Heart right ventricle (tissue), 16 donors: ENCODE data around the gene TRMT5. TPM values are rescaled to one million over a fixed set of nuclear protein-coding genes. Genes with fewer than 3 reads are reported as not detected.

ENCODE experiments used
- ATAC-seq, 8 donors: fragments of 200-7000 bp; cut with Tn5 transposase; one replicate each; pipeline ENCODE4 v1.9.1; 2020; ENCODE audit warnings: mild to moderate bottlenecking in 8 of 8, moderate library complexity in 8 of 8, moderate number of reproducible peaks in 1 of 8
- DNase-seq, 2 donors: peaks; one replicate each; pipeline ENCODE4 v3.0.0-alpha.2; 2020
- H3K27ac ChIP-seq, 10 donors: fragments of 200-600 bp; sonication (generic) in 2 of 10; one replicate each; pipeline versions ENCODE4 v1.5.0 to v1.8.0; 2020 to 2022; ENCODE audit warnings: mild to moderate bottlenecking in 3 of 10
- H3K27me3 ChIP-seq, 7 donors: fragments of 200-600 bp; one replicate each; pipeline ENCODE4 v1.8.0; 2021 to 2022; ENCODE audit warnings: mild to moderate bottlenecking in 2 of 7
- H3K36me3 ChIP-seq, 9 donors: fragments of 200-600 bp; sonication (generic) in 1 of 9; one replicate each; pipeline versions ENCODE4 v1.5.0 to v1.8.0; 2020 to 2022; ENCODE audit warnings: mild to moderate bottlenecking in 2 of 9
- H3K4me1 ChIP-seq, 9 donors: fragments of 200-600 bp; sonication (generic) in 1 of 9; one replicate each; pipeline versions ENCODE4 v1.5.0 to v1.8.0; 2020 to 2022; ENCODE audit warnings: mild to moderate bottlenecking in 4 of 9
- H3K4me3 ChIP-seq, 10 donors: fragments of 200-600 bp; sonication (generic) in 2 of 10; one replicate each; pipeline versions ENCODE4 v1.5.0 to v1.8.0; 2020 to 2022; ENCODE audit warnings: mild to moderate bottlenecking in 7 of 10, moderate library complexity in 2 of 10
- H3K9me3 ChIP-seq, 11 donors: fragments of 200-600 bp in 10 of 11; sonication (generic) in 2 of 11; one replicate each; pipeline versions ENCODE4 v1.5.0 to v1.8.0; 2013 to 2022; ENCODE audit warnings: mild to moderate bottlenecking in 2 of 11, control low read depth in 1 of 11, moderate library complexity in 1 of 11
- WGBS, 2 donors: extraction: QIAGEN DNeasy Blood & Tissue Kit; methylation state at CpG; one replicate each; pipeline ENCODE4 v1.1.7; 2013; ENCODE audit warnings: inconsistent platforms in 1 of 2; 5-methylcytosine and 5-hydroxymethylcytosine counted together
- intact Hi-C, 10 donors: fragments of 100-400 bp; cut with DNase I; formaldehyde crosslinking; loops; one replicate each; pipeline versions ENCODE4 v1.11.1 to v1.14.2; 2022
- polyA plus RNA-seq, 2 donors: library from polyadenylated mRNA; stranded (reverse); fragments of 200-250 nt; gene quantifications; one replicate each; pipeline ENCODE4 v1.2.3, GENCODE V29; 2013
- total RNA-seq, 10 donors: library from RNA; stranded (reverse); fragmentation: NEBNext Ultra II Directional in 3 of 10; extraction: Animal tissue kit (Norgen Biotek cat#: 25700) in 3 of 10; gene quantifications; one replicate each; pipeline versions ENCODE4 v1.2.1 to v1.2.4, GENCODE V29; 2021 to 2023
- TF ChIP-seq, protein P1 (sequence below), 9 donors: fragments of 200-600 bp; sonication (generic) in 2 of 9; IDR thresholded peaks; one replicate each; pipeline versions ENCODE4 v1.5.0 to v1.8.0; 2021 to 2022; ENCODE audit warnings: antibody characterized with exemption in 9 of 9, mild to moderate bottlenecking in 5 of 9, moderate library complexity in 1 of 9
- donor health status: Arrhythmogenic right ventricular cardiomyopathy.
- donor health status: ischemic (EF 13 %, LVEDD 7.1; RV severe dilation, severe dysfunction).
- donor health status: healthy with polysubstance abuse.
- donor health status: DM: no; HTN: yes; CAD: no.
- donor health status: DM: no; HTN: no; CAD: no.
- donor health status: ischemic (EF 25% LVEDD 6.9; RV normal size, moderate dysfunction).
- donor health status: ischemic (EF 25% LVEDD 5.7; RV mildly dilated, moderate dysfunction).
- donor health status: healthy.
- donor health status: DM: yes; HTN: yes; CAD: no.
- donor health status: Ischemic cardiomyopathy.
- donor health status: ischemic (EF 35%, LVEDD 5.7; RV mildly dilated, moderate dysfunction).
- donor health status: nonischemic (EF 11% LVEDD 7.7; RV severe dilation, severe dysfunction).
- donor health status: DM: yes; HTN: yes; CAD: no.
- donor health status: PGD.
- donor health status: ischemic (EF 29% LVEDD 5.4; RV normal size, mild dysfunction).
- donor health status: nonischemic (EF 23%, LVEDD 6.1; RV moderate dilation, normal function).

The TRMT5 gene
- total and polyA plus RNA-seq, 12 donors: 2.0 to 8.9 (median 6.6) TPM

DNA sequence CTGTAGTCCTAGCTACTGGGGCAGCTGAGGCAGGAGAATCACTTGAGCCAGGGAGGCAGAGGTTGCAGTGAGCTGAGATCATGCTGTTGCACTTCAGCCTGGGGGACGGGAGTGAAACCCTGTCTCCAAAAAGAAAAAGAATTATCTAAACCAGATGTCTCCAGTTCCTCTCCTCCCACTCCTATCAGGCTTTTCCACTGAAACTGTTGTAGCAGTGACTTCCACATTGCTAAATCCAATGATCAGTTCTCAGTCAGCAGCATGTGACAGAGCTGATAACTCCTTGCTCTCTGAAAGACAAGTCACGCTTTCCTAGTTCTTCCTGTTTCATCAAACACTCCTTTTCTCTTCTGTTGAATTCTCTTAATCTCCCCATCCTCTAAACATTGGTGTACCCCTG, 8.7 kb upstream of the TRMT5 start:
- no peak for DNase-seq
- ATAC-seq: peak in 1 of 8 donors; percentile 25
- Histone ChIP-seq H3K36me3 (peaks cover 0 to 97% (median 14%) of the 10 kb centered on the region in 9 donors), H3K9me3 (no peaks in the 10 kb centered on the region), H3K4me3 (no peak overlapping the region), H3K27ac (no peak overlapping the region), H3K27me3 (no peaks in the 10 kb centered on the region), H3K4me1 (peaks cover 0 to 10% (median 0%) of the 10 kb centered on the region in 9 donors)
- intact Hi-C loops: loop anchor here in 2 of 10 donors (10.0 kb wide), 2 partner anchors 255 to 265 kb away; partner anchors contain the start of genes MNAT1 (in 1 of the 2) and SIX4 (in 1 of the 2)
- TF ChIP-seq, protein P1, sequence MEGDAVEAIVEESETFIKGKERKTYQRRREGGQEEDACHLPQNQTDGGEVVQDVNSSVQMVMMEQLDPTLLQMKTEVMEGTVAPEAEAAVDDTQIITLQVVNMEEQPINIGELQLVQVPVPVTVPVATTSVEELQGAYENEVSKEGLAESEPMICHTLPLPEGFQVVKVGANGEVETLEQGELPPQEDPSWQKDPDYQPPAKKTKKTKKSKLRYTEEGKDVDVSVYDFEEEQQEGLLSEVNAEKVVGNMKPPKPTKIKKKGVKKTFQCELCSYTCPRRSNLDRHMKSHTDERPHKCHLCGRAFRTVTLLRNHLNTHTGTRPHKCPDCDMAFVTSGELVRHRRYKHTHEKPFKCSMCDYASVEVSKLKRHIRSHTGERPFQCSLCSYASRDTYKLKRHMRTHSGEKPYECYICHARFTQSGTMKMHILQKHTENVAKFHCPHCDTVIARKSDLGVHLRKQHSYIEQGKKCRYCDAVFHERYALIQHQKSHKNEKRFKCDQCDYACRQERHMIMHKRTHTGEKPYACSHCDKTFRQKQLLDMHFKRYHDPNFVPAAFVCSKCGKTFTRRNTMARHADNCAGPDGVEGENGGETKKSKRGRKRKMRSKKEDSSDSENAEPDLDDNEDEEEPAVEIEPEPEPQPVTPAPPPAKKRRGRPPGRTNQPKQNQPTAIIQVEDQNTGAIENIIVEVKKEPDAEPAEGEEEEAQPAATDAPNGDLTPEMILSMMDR (IDR thresholded peaks at IDR 0.05): no peak
- 82 to 87% methylated on average over 2 of the region's 2 CpGs for WGBS, 2 donors

DNA sequence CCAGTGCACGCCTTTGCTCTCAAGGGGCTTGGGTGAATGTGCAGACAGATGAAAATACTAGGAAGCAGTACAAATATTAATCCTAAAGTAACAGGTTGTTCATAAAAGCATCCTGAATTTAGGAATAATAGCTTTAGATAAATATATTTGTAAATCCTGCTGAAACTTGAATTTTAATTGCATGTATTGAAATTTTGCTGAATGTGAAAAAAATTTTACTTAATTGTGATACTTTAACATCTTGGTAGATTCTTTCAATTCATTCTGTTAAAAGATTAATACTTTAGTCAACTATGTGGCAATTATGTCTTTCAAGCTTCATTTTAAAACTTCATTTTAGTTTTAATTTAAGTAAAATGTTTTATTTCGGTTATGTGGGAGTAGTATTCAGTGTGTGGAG, 5.6 kb upstream of the TRMT5 start:
- DNase-seq: no peak
- TF ChIP-seq, protein P1 (IDR thresholded peaks at IDR 0.05): no peak
- no peaks in the 10 kb centered on the region for H3K27me3 ChIP-seq
- intact Hi-C loops: loop anchor here in 2 of 10 donors (10.0 kb wide), 2 partner anchors 252 to 262 kb away; partner anchors contain the start of genes MNAT1 (in 1 of the 2) and SIX4 (in 1 of the 2)
- H3K4me3 ChIP-seq: no peak overlapping the region
- 96 to 97% methylated on average over 2 of the region's 2 CpGs for WGBS, 2 donors
- peaks cover 0 to 71% (median 14%) of the 10 kb centered on the region in 9 donors for H3K36me3 ChIP-seq
- ATAC-seq: no peak
- H3K27ac ChIP-seq: no peak overlapping the region
- peaks cover 0 to 29% (median 12%) of the 10 kb centered on the region in 9 donors for H3K4me1 ChIP-seq
- H3K9me3 ChIP-seq: no peaks in the 10 kb centered on the region

- ATAC-seq (no peak), DNase-seq (no peak)
- Histone ChIP-seq H3K4me1 (peaks cover 3 to 39% (median 23%) of the 10 kb centered on the region in 9 donors), H3K36me3 (peaks cover 0 to 48% (median 0%) of the 10 kb centered on the region in 9 donors), H3K9me3 (no peaks in the 10 kb centered on the region), H3K27me3 (no peaks in the 10 kb centered on the region), H3K4me3 (peak overlapping the region in 1 of 10 donors; percentile 6), H3K27ac (peak overlapping the region in 1 of 10 donors; percentile 90)
- 86 to 95% methylated on average over 1 of the region's 1 CpG for WGBS, 2 donors
- intact Hi-C loops: loop anchor here in 3 of 10 donors (5.0 to 10.0 kb wide), 4 partner anchors 122 to 262 kb away; partner anchors contain the start of genes SIX4 (in 2 of the 3) and MNAT1 (in 1 of the 3)
- TF ChIP-seq, protein P1 (IDR thresholded peaks at IDR 0.05): no peak
These were observed 3.3 kb upstream of the TRMT5 start for GRCh38 chr14:60984196-60984595.

- WGBS, 2 donors: 10 to 11% methylated on average over 12 of the region's 12 CpGs
- intact Hi-C loops: loop anchor here in 3 of 10 donors (5.0 to 10.0 kb wide), 4 partner anchors 120 to 260 kb away; partner anchors contain the start of genes SIX4 (in 2 of the 3) and MNAT1 (in 1 of the 3)
- Histone ChIP-seq H3K36me3 (peaks cover 0 to 33% (median 0%) of the 10 kb centered on the region in 9 donors), H3K27me3 (no peaks in the 10 kb centered on the region), H3K9me3 (no peaks in the 10 kb centered on the region), H3K27ac (peak overlapping the region; percentile 42 to 91 (median 86)), H3K4me1 (peaks cover 3 to 52% (median 33%) of the 10 kb centered on the region in 9 donors), H3K4me3 (peak overlapping the region; percentile 53 to 85 (median 76))
- DNase-seq (no peak), ATAC-seq (peak in 3 of 8 donors; percentile 28 to 46 (median 30))
- TF ChIP-seq, protein P1 (IDR thresholded peaks at IDR 0.05): no peak
These were observed 965 bp upstream of the TRMT5 start for GRCh38 chr14:60981633-60982455.
